OCI-LY7 (cell line): ENCODE data around the gene ADAMTS8. TPM values are rescaled to one million over a fixed set of nuclear protein-coding genes. Genes with fewer than 3 reads are reported as not detected.

Experiments
- BruUV-seq: library from RNA; stranded (reverse); fragments of 400-500 nt; replicated peaks from 2 replicates; lab custom pipeline; 2021; lab: Mats Ljungman, UMichigan
- CTCF ChIA-PET: fragments of 300-600 bp; sonication (Branson Sonifier 250); formaldehyde crosslinking; loops from one replicate; lab custom pipeline; 2022; ENCODE audit warnings: antibody characterized with exemption; ENCODE audit not compliant: unreplicated experiment; lab: Charles Lee
- POLR2A ChIA-PET: fragments of 300-600 bp; sonication (Branson Sonifier 250); formaldehyde crosslinking; loops from one replicate; lab custom pipeline; 2022; ENCODE audit warnings: antibody characterized with exemption; lab: Charles Lee
- DNase-seq: peaks from one replicate; pipeline ENCODE4 v3.0.0-alpha.2; 2015; ENCODE audit warnings: low spot score
- H2AFZ ChIP-seq: fragments of 200-600 bp; sonication (generic), shearing (Covaris generic); 2 replicates; pipeline ENCODE4 v1.6.1; 2014; ENCODE audit warnings: mild to moderate bottlenecking, antibody characterized with exemption, low read length, moderate library complexity
- H3K27ac ChIP-seq: fragments of 200-600 bp; sonication (generic); 2 replicates; pipeline ENCODE4 v1.5.1; 2014; ENCODE audit warnings: mixed run types, low read depth, mild to moderate bottlenecking, moderate library complexity, low read length, inconsistent platforms; ENCODE audit not compliant: poor library complexity, severe bottlenecking
- H3K36me3 ChIP-seq: fragments of 200-600 bp; sonication (generic); 2 replicates; pipeline ENCODE4 v1.6.1; 2014; ENCODE audit warnings: mild to moderate bottlenecking, antibody characterized with exemption, low read length, moderate library complexity, mixed read lengths; ENCODE audit not compliant: insufficient read depth
- H3K4me1 ChIP-seq: fragments of 200-600 bp; sonication (generic); 2 replicates; pipeline ENCODE4 v1.5.1; 2014; ENCODE audit warnings: mild to moderate bottlenecking, low read length; ENCODE audit not compliant: insufficient read depth, poor library complexity, severe bottlenecking
- H3K4me2 ChIP-seq: fragments of 200-600 bp; sonication (generic); 2 replicates; pipeline ENCODE4 v1.6.1; 2014; ENCODE audit warnings: mild to moderate bottlenecking, low read length
- H3K4me3 ChIP-seq: fragments of 200-600 bp; sonication (generic); 2 replicates; pipeline ENCODE4 v1.5.1; 2014; ENCODE audit warnings: mild to moderate bottlenecking, low read depth, low read length; ENCODE audit not compliant: poor library complexity, severe bottlenecking
- H3K79me2 ChIP-seq: fragments of 200-600 bp; sonication (generic); 2 replicates; pipeline ENCODE4 v1.6.1; 2016; ENCODE audit warnings: low read depth, mild to moderate bottlenecking, low read length, moderate library complexity, mixed read lengths; ENCODE audit not compliant: insufficient read depth
- H3K9me2 ChIP-seq: fragments of 200-600 bp; sonication (generic); 2 replicates; pipeline ENCODE4 v1.6.1; 2016; ENCODE audit warnings: mild to moderate bottlenecking, low read length, mixed read lengths; ENCODE audit not compliant: insufficient read depth
- H3K9me3 ChIP-seq: fragments of 200-600 bp; sonication (generic); 2 replicates; pipeline ENCODE4 v1.6.1; 2014; ENCODE audit warnings: mild to moderate bottlenecking, mixed run types, low read length, mixed read lengths
- H4K20me1 ChIP-seq: fragments of 200-600 bp; sonication (generic); 2 replicates; pipeline ENCODE4 v1.6.1; 2014; ENCODE audit warnings: mild to moderate bottlenecking, antibody characterized with exemption, low read length, moderate library complexity, mixed read lengths; ENCODE audit not compliant: insufficient read depth
- CTCF ChIP-seq: fragments of 200-600 bp; sonication (generic); conservative IDR thresholded peaks from 2 replicates; pipeline ENCODE4 v1.5.1; 2014; ENCODE audit warnings: mild to moderate bottlenecking, antibody characterized with exemption, low read length, moderate library complexity, mixed read lengths
- EZH2phosphoT487 ChIP-seq: fragments of 200-600 bp; sonication (generic); IDR thresholded peaks from 2 replicates; pipeline ENCODE4 v1.6.1; 2018; ENCODE audit warnings: low read depth, borderline replicate concordance, mild to moderate bottlenecking, mixed run types, antibody characterized with exemption, low read length, moderate library complexity, mixed read lengths
- intact Hi-C: fragments of 100-400 bp; cut with micrococcal nuclease; formaldehyde crosslinking; loops from one replicate; pipeline ENCODE4 v1.10.0; 2022; ENCODE audit not compliant: unreplicated experiment
- total RNA-seq, 2 experiments: library from RNA; depleted of rRNA in 1 of 2; stranded (reverse); fragments of >200 nt in 1 of 2; shearing (Covaris generic) in 1 of 2; gene quantifications; 2 replicates each; pipeline ENCODE4 v1.2.3, GENCODE V29; 2014 to 2022

ADAMTS8 gene
- total RNA-seq, 2 experiments from 2014 or later, result not detected

DNA sequence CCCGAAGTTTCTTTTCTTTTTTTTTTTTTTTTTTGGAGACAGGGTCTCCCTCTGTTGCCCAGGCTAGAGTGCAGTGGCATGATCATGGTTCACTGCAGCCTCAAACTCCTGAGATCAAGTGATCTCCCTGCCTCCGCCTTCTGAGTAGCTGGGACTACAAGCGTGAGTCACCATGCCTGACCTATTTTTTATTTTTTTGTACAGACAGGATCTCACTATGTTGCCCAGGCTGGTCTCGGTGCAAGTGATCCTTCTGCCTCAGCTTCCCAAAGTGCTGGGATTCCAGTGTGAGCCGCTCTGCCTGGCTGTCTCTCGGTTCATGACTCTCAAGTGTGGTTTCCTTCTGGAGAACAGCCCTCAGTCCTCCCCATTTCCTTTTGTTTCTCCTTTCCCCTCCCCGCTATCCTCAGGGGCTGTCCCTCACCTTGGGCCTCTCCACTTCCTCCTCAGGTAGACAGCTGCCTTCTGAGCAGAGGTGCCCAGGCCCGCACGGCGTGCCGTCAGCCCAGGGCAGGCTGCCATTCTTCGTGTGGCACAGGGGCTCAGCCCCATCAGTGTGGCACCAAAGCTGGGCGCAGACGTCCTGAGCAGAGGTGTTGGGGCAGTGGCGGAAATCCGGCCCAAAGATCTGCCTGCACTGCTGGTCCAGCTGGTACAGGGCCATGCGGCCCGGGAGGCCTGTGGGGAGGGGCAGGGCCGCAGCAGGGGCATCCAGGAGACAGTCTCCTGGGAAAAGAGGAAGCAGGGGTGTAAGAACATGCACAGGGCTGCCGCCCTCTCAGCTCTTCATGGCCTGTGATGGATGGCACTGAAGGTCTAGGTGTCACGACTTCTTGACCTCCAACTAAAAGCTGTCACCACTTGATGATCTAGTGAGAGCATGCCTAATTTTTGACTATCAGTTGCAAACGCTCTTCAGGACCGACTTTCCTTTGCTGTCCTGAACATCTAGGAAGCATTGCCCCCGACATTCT, 14.0 kb downstream of the ADAMTS8 start:
- BruUV-seq, result no TSS peak
- Histone ChIP-seq H3K9me3 (no peaks in the 10 kb centered on the region), H3K4me2 (no peak overlapping the region), H3K4me1 (no peaks in the 10 kb centered on the region), H3K9me2 (no peaks in the 10 kb centered on the region), H3K27ac (no peak overlapping the region), H2AFZ (no peak overlapping the region), H3K36me3 (no peaks in the 10 kb centered on the region), H4K20me1 (no peaks in the 10 kb centered on the region), H3K79me2 (no peaks in the 10 kb centered on the region), H3K4me3 (no peak overlapping the region)
- CTCF ChIA-PET, result no interaction called here
- no peak for DNase-seq
- intact Hi-C loops, result no loop called here
- POLR2A ChIA-PET, result no interaction called here
- TF ChIP-seq CTCF, result no peak
- TF ChIP-seq EZH2phosphoT487, result no peak

- no peaks in the 10 kb centered on the region for H3K9me3 ChIP-seq
- no peaks in the 10 kb centered on the region for H3K4me1 ChIP-seq
- H3K36me3 ChIP-seq, result no peaks in the 10 kb centered on the region
- no peak for TF ChIP-seq CTCF
- no peaks in the 10 kb centered on the region for H4K20me1 ChIP-seq
- CTCF ChIA-PET, result no interaction called here
- H3K4me3 ChIP-seq, result no peak overlapping the region
- H3K27ac ChIP-seq, result no peak overlapping the region
- intact Hi-C loops, result no loop called here
- no TSS peak for BruUV-seq
- no peaks in the 10 kb centered on the region for H3K9me2 ChIP-seq
- H3K79me2 ChIP-seq, result no peaks in the 10 kb centered on the region
- DNase-seq, result no peak
- H3K4me2 ChIP-seq, result no peak overlapping the region
- POLR2A ChIA-PET, result no interaction called here
- H2AFZ ChIP-seq, result no peak overlapping the region
Measured at GRCh38 chr11:130413405-130414106, 14.9 kb downstream of the ADAMTS8 start.
